ENCODE measurements around the gene FOXL3.

The FOXL3 gene

DNA sequence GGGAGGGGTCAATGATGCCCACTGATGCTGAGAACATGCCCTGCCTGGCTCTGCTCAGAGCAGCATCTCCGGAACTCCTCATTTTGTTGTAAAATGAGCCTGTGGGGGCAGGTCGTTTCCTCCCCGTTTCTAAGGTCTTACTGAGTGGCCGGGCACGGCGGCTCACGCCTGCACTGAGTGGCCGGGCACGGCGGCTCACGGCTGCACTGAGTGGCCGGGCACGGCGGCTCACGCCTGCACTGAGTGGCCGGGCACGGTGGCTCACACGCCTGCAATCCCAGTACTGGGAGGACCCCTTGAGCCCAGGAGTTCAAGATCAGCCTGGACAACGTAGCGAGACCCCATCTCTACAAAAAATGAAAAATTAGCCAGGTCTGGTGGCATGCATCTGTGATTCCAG is 39.0 kb upstream of the FOXL3 start:
- no peak for DNase-seq (ENCODE audit: low read depth, low spot score)
- H3K4me3 ChIP-seq (ENCODE audit: low read depth, low read length): no peak overlapping the region
- TF ChIP-seq, protein P1, sequence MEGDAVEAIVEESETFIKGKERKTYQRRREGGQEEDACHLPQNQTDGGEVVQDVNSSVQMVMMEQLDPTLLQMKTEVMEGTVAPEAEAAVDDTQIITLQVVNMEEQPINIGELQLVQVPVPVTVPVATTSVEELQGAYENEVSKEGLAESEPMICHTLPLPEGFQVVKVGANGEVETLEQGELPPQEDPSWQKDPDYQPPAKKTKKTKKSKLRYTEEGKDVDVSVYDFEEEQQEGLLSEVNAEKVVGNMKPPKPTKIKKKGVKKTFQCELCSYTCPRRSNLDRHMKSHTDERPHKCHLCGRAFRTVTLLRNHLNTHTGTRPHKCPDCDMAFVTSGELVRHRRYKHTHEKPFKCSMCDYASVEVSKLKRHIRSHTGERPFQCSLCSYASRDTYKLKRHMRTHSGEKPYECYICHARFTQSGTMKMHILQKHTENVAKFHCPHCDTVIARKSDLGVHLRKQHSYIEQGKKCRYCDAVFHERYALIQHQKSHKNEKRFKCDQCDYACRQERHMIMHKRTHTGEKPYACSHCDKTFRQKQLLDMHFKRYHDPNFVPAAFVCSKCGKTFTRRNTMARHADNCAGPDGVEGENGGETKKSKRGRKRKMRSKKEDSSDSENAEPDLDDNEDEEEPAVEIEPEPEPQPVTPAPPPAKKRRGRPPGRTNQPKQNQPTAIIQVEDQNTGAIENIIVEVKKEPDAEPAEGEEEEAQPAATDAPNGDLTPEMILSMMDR (IDR thresholded peaks at IDR 0.05; ENCODE audit: low read depth, low read length): no peak
- in situ Hi-C loops (cut with HindIII; ENCODE audit: low sequenced_read_pairs): no loop called here

DNA sequence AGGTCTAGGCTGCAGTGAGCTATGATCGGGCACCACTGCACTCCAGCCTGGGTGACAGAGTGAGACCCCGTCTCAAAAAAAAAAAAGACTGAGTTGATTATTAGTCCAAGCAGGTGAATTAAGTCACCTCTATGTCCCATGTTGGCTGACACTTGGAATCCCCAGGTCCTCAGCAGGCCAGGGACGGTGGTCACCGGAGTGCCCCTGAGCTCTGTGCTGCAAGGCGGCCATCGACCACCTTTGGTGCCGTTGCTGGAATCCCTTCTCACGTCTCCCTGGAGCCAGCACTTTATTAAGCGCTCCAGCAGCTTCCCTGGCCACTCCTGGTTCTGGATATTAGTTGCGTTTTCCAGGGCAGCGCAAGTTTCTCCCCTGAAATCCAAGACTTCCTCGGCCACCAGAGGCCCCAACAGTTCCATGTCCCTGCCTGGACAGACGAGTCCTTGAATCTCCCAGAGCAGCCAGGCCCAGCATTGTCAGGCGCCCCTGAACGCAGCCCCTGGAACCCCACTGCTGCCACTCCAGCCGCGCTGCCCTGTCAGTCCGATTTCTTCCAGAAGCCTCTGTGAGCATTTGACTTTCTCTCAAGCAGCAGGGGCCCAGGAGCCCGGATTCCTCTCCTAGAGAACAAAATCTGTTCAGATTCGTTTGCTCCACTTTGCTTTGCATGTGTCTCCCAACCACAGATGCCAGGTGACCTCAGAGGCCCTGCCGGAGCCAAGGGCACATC is 38.4 kb upstream of the FOXL3 start:
- no peak overlapping the region for H3K4me3 ChIP-seq (ENCODE audit: low read depth, low read length)
- DNase-seq (ENCODE audit: low read depth, low spot score): no peak
- TF ChIP-seq, protein P1 (IDR thresholded peaks at IDR 0.05; ENCODE audit: low read depth, low read length): no peak
- in situ Hi-C loops (cut with HindIII; ENCODE audit: low sequenced_read_pairs): no loop called here

DNA sequence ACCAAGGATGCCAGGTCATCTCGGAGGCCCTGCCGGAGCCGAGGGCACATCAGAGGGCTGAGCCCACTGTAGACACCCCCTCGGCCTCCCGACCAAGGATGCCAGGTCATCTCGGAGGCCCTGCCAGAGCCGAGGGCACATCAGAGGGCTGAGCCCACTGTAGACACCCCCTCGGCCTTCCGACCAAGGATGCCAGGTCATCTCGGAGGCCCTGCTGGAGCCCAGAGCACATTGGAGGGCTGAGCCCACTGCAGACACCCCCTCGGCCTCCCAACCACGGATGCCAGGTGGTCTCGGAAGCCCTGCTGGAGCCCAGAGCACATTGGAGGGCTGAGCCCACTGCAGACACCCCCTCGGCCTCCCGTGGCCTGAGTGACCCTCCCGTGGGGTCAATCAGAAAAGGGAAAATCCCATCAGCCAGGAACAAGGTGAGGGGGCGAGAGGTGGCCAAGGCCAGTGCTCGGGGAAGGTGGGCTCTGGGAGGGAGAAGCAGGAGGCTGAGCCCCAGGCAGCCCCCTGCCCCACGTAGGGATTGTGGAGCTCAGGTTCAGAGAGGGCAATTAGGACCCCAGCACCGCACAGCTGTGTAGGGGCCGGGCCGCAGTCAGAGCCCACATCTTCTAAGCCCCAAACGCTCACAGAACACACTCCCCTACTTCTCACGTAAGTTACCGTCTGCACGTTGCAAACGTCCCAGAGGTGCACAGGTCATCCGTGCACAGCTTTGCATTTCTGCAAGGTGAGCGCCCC is 37.6 kb upstream of the FOXL3 start:
- no peak overlapping the region for H3K4me3 ChIP-seq (ENCODE audit: low read depth, low read length)
- TF ChIP-seq, protein P1 (IDR thresholded peaks at IDR 0.05; ENCODE audit: low read depth, low read length): no peak
- no peak for DNase-seq (ENCODE audit: low read depth, low spot score)
- in situ Hi-C loops (cut with HindIII; ENCODE audit: low sequenced_read_pairs): no loop called here

DNA sequence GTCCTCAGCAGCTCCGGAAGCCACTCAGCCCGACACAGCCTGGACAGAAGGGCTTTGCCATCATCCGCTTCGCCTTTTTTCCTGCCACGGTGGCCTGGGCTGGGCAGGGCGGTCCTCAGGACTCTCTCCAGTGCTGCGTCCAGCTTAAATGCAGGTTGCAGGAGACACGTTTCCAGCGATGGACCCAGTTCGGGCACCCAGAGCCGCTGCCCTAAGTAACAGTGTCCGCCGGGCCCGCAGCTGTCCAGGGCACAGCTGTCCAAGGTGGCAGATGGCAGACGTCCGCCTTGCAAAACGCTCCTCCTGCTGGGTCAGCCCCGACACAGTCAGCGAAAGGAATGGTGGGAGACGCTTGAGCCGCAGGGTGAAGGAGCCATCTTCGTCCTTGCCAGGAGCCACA is 37.0 kb upstream of the FOXL3 start:
- in situ Hi-C loops (cut with HindIII; ENCODE audit: low sequenced_read_pairs): no loop called here
- no peak for DNase-seq (ENCODE audit: low read depth, low spot score)
- TF ChIP-seq, protein P1 (IDR thresholded peaks at IDR 0.05; ENCODE audit: low read depth, low read length): no peak

DNA sequence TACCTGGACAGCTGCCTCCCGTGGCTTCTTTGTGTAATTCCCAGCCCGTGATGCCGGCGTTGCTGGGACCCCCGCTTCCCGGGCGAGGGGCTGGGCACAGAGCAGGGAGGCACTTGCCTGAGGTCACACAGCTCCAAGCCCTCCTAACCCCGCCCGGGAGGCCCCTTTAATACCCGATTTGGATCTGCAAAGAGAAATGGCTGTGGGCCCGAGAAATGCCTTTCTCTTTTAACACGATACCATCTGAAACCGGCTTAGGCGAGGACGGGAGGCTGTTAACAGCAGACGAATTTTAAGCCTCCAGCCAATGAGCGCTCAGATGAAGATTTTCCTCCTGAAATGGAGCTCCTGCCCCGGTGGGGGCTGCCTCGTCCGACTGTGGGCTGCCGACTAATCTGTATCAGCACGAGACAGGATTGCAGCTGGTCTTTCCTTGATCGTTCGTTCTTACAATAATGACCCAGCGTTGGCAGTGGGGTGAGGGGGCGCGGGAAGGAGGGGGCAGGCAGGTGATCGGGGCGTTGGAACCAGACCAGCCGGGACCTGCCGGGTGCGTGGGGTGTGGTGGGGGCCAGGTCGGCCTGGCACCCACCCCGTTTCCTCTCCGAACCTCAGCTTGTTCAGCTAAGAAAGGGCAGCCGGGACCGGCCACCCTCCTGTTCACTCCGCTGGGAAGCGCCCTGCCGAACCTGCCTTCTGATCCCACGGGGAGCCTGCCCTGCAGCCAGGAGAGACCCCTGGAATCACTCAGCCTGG is 36.2 kb upstream of the FOXL3 start:
- in situ Hi-C loops (cut with HindIII; ENCODE audit: low sequenced_read_pairs): no loop called here
- TF ChIP-seq, protein P1 (IDR thresholded peaks at IDR 0.05; ENCODE audit: low read depth, low read length): no peak

More for the DNA sequence above, 37.0 kb upstream of the FOXL3 start:
- H3K4me3 ChIP-seq (ENCODE audit: low read depth, low read length): no peak overlapping the region

DNA sequence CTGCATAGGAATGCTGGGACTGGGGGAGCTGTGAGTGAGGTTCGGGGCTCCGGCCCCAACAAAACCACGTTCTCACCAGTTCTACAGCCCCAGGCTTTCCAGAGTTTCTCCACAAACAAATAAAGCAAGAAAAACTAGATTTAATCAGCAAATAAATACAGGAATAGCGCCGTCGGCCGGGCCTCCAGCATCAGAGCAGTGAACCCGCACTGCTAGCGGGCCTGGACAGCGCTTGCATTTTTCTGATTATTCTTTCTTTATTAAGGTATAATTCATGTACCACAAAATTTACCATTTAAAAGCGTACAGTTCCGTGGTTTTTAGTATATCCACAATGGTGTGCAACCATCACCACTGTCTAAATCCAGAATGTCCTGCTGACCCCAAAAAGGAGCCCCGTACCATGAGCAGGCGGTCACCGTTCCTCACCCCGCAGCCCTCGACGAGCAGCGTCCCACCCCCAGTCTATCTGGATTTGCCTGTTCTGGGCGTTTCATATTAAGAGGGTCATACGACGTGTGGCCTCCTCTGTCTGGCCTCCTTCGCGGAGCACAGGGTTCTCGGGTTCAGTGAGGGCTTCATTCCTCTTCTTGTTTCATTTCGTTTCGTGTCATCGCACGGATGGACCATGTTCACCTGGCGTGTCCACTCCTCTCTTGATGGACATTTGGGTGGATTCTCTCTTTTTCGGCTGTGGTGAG is 35.5 kb upstream of the FOXL3 start:
- in situ Hi-C loops (cut with HindIII; ENCODE audit: low sequenced_read_pairs): no loop called here
- TF ChIP-seq, protein P1 (IDR thresholded peaks at IDR 0.05; ENCODE audit: low read depth, low read length): no peak
- DNase-seq (ENCODE audit: low read depth, low spot score): no peak
- H3K4me3 ChIP-seq (ENCODE audit: low read depth, low read length): no peak overlapping the region

More for the DNA sequence above, 36.2 kb upstream of the FOXL3 start:
- H3K4me3 ChIP-seq (ENCODE audit: low read depth, low read length): no peak overlapping the region
- DNase-seq (ENCODE audit: low read depth, low spot score): no peak

Measured in astrocyte of the spinal cord (primary cell).